GM20000 (cell line): ENCODE data around the gene REXO1.

Experiments
- DNase-seq: peaks from one replicate; pipeline ENCODE4 v3.0.0; 2012; ENCODE audit warnings: low spot score
- CTCF ChIP-seq: IDR thresholded peaks from 2 replicates; pipeline ENCODE4 v1.5.1; 2012; ENCODE audit warnings: mild to moderate bottlenecking, control low read depth; ENCODE audit errors: extremely low read depth, missing control alignments

The REXO1 gene

GRCh38 chr19:1844513-1845124 lies 3.7 kb downstream of the REXO1 start:
- TF ChIP-seq CTCF: no peak
- DNase-seq: no peak

GRCh38 chr19:1843646-1844394 lies 4.5 kb downstream of the REXO1 start:
- DNase-seq: no peak
- no peak for TF ChIP-seq CTCF

- DNase-seq: no peak
- no peak for TF ChIP-seq CTCF
These were observed 5.2 kb downstream of the REXO1 start for GRCh38 chr19:1843116-1843515.

GRCh38 chr19:1841209-1841924 lies 6.9 kb downstream of the REXO1 start:
- TF ChIP-seq CTCF: no peak
- no peak for DNase-seq

- TF ChIP-seq CTCF: no peak
- DNase-seq: no peak
These were observed 7.7 kb downstream of the REXO1 start for GRCh38 chr19:1840541-1841115.

- no peak for TF ChIP-seq CTCF
- DNase-seq: no peak
These were observed 8.4 kb downstream of the REXO1 start for GRCh38 chr19:1839658-1840540.
